Measurements from ENCODE around the gene OR10C1. TPM values are rescaled to one million over a fixed set of nuclear protein-coding genes. Genes with fewer than 3 reads are reported as not detected.
"Not testable (repeated sequence)": the region's sequence is repeated elsewhere in the genome, so short reads cannot be mapped to it uniquely, and the experiment has no call there.

Gene OR10C1
- total RNA-seq, 1 experiment from 2014 or later: not detected

DNA sequence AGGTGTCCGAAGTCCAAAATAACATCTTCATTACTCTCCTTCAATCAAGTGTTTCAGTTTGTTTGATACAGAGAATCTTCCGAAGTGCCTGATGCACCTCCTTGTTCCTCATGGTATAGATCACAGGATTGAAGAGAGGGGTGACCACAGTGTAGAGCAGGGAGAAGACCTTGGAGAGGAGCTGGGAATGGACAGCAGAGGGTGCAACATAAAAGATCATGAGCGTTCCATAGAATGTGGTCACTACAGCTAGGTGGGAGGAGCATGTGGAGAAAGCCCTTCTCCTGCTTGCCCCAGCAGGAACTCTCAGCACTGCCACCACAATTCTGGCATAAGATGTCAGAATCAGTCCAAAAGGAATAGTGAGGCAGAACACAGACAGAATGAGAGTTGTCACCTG is 12.5 kb upstream of the OR10C1 start:
- no TSS peak for BruUV-seq (replicated peaks)
- Histone ChIP-seq H3K27me3 (replicated peaks; ENCODE audit: insufficient read depth, low read depth, low read length, poor library complexity) (peaks cover 30% of the 10 kb centered on the region), H3K4me1 (ENCODE audit: insufficient read depth, low read length, poor library complexity, severe bottlenecking) (no peaks in the 10 kb centered on the region), H3K36me3 (ENCODE audit: insufficient read depth, low read length, poor library complexity, severe bottlenecking) (no peaks in the 10 kb centered on the region), H3K27ac (ENCODE audit: low read depth, low read length, poor library complexity, severe bottlenecking) (no peak overlapping the region), H3K4me3 (ENCODE audit: low read depth, low read length, poor library complexity, severe bottlenecking) (no peak overlapping the region), H3K9me3 (ENCODE audit: low read depth, low read length, poor library complexity, severe bottlenecking) (no peaks in the 10 kb centered on the region)
- intact Hi-C loops (cut with micrococcal nuclease; ENCODE audit: unreplicated experiment): no loop called here
- POLR2A ChIA-PET (ENCODE audit: low non-redundant PET): no interaction called here
- TF ChIP-seq, protein P1, sequence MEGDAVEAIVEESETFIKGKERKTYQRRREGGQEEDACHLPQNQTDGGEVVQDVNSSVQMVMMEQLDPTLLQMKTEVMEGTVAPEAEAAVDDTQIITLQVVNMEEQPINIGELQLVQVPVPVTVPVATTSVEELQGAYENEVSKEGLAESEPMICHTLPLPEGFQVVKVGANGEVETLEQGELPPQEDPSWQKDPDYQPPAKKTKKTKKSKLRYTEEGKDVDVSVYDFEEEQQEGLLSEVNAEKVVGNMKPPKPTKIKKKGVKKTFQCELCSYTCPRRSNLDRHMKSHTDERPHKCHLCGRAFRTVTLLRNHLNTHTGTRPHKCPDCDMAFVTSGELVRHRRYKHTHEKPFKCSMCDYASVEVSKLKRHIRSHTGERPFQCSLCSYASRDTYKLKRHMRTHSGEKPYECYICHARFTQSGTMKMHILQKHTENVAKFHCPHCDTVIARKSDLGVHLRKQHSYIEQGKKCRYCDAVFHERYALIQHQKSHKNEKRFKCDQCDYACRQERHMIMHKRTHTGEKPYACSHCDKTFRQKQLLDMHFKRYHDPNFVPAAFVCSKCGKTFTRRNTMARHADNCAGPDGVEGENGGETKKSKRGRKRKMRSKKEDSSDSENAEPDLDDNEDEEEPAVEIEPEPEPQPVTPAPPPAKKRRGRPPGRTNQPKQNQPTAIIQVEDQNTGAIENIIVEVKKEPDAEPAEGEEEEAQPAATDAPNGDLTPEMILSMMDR (conservative IDR thresholded peaks at IDR 0.05; ENCODE audit: low read depth, low read length): no peak
- DNase-seq (ENCODE audit: low spot score): no peak
- CTCF ChIA-PET: no interaction called here

DNA sequence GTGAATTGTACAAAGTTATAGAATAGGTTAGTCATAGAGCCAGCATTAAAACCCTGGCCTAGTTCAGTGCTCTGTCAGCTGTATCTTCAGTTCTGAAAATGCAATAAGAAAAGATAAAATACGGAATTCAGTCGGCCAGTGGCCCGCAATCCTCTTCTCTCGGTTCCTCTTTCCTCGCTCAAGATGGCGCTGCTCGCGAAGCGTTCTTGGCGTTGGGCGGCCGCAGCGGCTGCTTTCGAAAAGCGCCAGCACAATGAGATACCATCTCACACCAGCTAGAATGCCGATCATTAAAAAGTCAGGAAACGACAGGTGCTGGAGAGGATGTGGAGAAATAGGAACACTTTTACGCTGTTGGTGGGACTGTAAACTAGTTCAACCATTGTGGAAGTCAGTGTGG is 2.4 kb upstream of the OR10C1 start:
- CTCF ChIA-PET; intact Hi-C loops (cut with micrococcal nuclease; ENCODE audit: unreplicated experiment): not testable (repeated sequence)

DNA sequence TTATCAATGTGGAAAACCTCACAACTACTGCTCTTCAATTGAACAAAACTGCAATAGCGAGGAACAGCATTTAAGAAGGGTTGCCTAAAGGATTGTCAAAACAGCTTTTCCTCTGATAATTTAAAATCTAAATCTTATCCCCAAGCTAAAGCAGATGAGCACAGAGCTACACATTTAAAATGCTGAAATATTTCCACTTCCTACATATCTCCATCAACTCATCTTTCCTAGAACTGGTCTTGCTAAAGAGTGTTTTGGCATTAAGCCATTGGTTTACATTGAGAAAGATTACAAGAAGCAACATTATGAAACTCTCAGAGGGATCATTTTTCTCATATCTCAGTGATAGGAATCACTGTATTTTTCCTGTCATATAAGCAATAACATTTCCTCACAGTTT is 3.6 kb downstream of the OR10C1 start:
- no peaks in the 10 kb centered on the region for H3K36me3 ChIP-seq (ENCODE audit: insufficient read depth, low read length, poor library complexity, severe bottlenecking)
- POLR2A ChIA-PET (ENCODE audit: low non-redundant PET): no interaction called here
- H3K4me1 ChIP-seq (ENCODE audit: insufficient read depth, low read length, poor library complexity, severe bottlenecking): no peaks in the 10 kb centered on the region
- DNase-seq (ENCODE audit: low spot score): no peak
- CTCF ChIA-PET: no interaction called here
- no peak overlapping the region for H3K27ac ChIP-seq (ENCODE audit: low read depth, low read length, poor library complexity, severe bottlenecking)
- intact Hi-C loops (cut with micrococcal nuclease; ENCODE audit: unreplicated experiment): no loop called here
- TF ChIP-seq, protein P1 (conservative IDR thresholded peaks at IDR 0.05; ENCODE audit: low read depth, low read length): no peak
- TF ChIP-seq EZH2 (IDR thresholded peaks at IDR 0.05; ENCODE audit: borderline replicate concordance, low read depth, low read length, poor library complexity, severe bottlenecking): no peak
- peaks cover 31% of the 10 kb centered on the region for H3K27me3 ChIP-seq (replicated peaks; ENCODE audit: insufficient read depth, low read depth, low read length, poor library complexity)
- no peak overlapping the region for H3K4me3 ChIP-seq (ENCODE audit: low read depth, low read length, poor library complexity, severe bottlenecking)
- H3K9me3 ChIP-seq (ENCODE audit: low read depth, low read length, poor library complexity, severe bottlenecking): no peaks in the 10 kb centered on the region
- no TSS peak for BruUV-seq (replicated peaks)

More for the DNA sequence above, 2.4 kb upstream of the OR10C1 start:
- H3K27ac ChIP-seq (ENCODE audit: low read depth, low read length, poor library complexity, severe bottlenecking); BruUV-seq (replicated peaks); H3K9me3 ChIP-seq (ENCODE audit: low read depth, low read length, poor library complexity, severe bottlenecking); POLR2A ChIA-PET (ENCODE audit: low non-redundant PET); H3K4me1 ChIP-seq (ENCODE audit: insufficient read depth, low read length, poor library complexity, severe bottlenecking); DNase-seq (ENCODE audit: low spot score); H3K36me3 ChIP-seq (ENCODE audit: insufficient read depth, low read length, poor library complexity, severe bottlenecking); H3K4me3 ChIP-seq (ENCODE audit: low read depth, low read length, poor library complexity, severe bottlenecking): not testable (repeated sequence)
- peaks cover 25% of the 10 kb centered on the region for H3K27me3 ChIP-seq (replicated peaks; ENCODE audit: insufficient read depth, low read depth, low read length, poor library complexity)

DNA sequence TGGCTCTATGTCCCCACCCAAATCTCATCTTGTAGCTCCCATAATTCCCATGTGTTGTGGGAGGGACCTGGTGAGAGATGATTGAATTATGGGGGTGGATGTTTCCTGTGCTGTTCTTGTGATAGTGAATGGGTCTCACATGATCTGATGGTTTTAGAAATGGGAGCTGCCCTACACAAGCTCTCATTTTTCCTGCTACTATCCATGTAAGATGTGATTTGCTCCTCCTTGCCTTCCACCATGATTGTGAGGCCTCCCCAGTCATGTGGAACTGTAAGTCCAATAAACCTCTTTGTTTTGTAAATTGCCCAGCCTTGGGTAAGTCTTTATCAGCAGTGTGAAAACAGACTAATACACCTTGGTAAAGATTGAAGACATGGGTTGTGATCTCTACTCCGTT is 4.9 kb downstream of the OR10C1 start:
- H3K27ac ChIP-seq (ENCODE audit: low read depth, low read length, poor library complexity, severe bottlenecking); CTCF ChIA-PET; H3K9me3 ChIP-seq (ENCODE audit: low read depth, low read length, poor library complexity, severe bottlenecking); H3K36me3 ChIP-seq (ENCODE audit: insufficient read depth, low read length, poor library complexity, severe bottlenecking); H3K4me3 ChIP-seq (ENCODE audit: low read depth, low read length, poor library complexity, severe bottlenecking); POLR2A ChIA-PET (ENCODE audit: low non-redundant PET); intact Hi-C loops (cut with micrococcal nuclease; ENCODE audit: unreplicated experiment); H3K4me1 ChIP-seq (ENCODE audit: insufficient read depth, low read length, poor library complexity, severe bottlenecking); BruUV-seq (replicated peaks); DNase-seq (ENCODE audit: low spot score): not testable (repeated sequence)
- peaks cover 19% of the 10 kb centered on the region for H3K27me3 ChIP-seq (replicated peaks; ENCODE audit: insufficient read depth, low read depth, low read length, poor library complexity)
